Panc1 (cell line): ENCODE results near the gene FKBP5. TPM values are rescaled to one million over a fixed set of nuclear protein-coding genes. Genes with fewer than 3 reads are reported as not detected.

Source experiments
- ATAC-seq: fragments of 200-7000 bp; cut with Tn5 transposase; 2 replicates; pipeline ENCODE4 v1.9.1; 2020; ENCODE audit warnings: mild to moderate bottlenecking, moderate library complexity
- BruUV-seq: library from RNA; stranded (reverse); fragments of 400-500 nt; replicated peaks from 2 replicates; lab custom pipeline; 2021; lab: Mats Ljungman, UMichigan
- CTCF ChIA-PET: fragments of 300-600 bp; sonication (Branson Sonifier 250); formaldehyde crosslinking; loops from one replicate; lab custom pipeline; 2022; ENCODE audit warnings: antibody characterized with exemption; lab: Charles Lee
- POLR2A ChIA-PET: fragments of 300-600 bp; sonication (Branson Sonifier 250); formaldehyde crosslinking; loops from one replicate; lab custom pipeline; 2022; ENCODE audit warnings: antibody characterized with exemption; lab: Charles Lee
- DNase-seq: peaks from one replicate; pipeline ENCODE4 v3.0.0-alpha.2; 2010; ENCODE audit warnings: low read depth, low spot score
- H3K27ac ChIP-seq: 2 replicates; pipeline ENCODE4 v1.5.1; 2011; ENCODE audit warnings: mild to moderate bottlenecking, low read length, inconsistent platforms
- H3K27me3 ChIP-seq: fragments of 200-500 bp; sonication (Bioruptor generic); 2 replicates; pipeline ENCODE4 v1.6.0; 2014; ENCODE audit warnings: low read length, inconsistent platforms; ENCODE audit not compliant: control insufficient read depth, insufficient read depth
- H3K36me3 ChIP-seq: fragments of 200-500 bp; sonication (Bioruptor generic); 2 replicates; pipeline ENCODE4 v1.5.1; 2014; ENCODE audit warnings: inconsistent platforms, mild to moderate bottlenecking, low read length, moderate library complexity; ENCODE audit not compliant: control insufficient read depth, insufficient read depth
- H3K4me1 ChIP-seq: 2 replicates; pipeline ENCODE4 v1.5.1; 2011; ENCODE audit warnings: inconsistent platforms, mild to moderate bottlenecking, low read length, moderate library complexity; ENCODE audit not compliant: control insufficient read depth, insufficient read depth
- H3K4me3 ChIP-seq, 2 experiments: 2 replicates each; pipeline ENCODE4 v1.5.1; 2011 to 2012; ENCODE audit warnings: low read depth in 2 of 2, low read length in 2 of 2, mild to moderate bottlenecking in 2 of 2, inconsistent platforms in 1 of 2, moderate library complexity in 1 of 2
- H3K9me3 ChIP-seq: fragments of 200-500 bp; sonication (Bioruptor generic); 2 replicates; pipeline ENCODE4 v1.5.1; 2014; ENCODE audit warnings: low read depth, mild to moderate bottlenecking, inconsistent platforms, low read length, moderate library complexity; ENCODE audit not compliant: control insufficient read depth, insufficient read depth
- CTCF ChIP-seq: fragments of 450-650 bp; IDR thresholded peaks from 2 replicates; pipeline ENCODE4 v1.5.1; 2017; ENCODE audit warnings: mild to moderate bottlenecking
- POLR2AphosphoS5 ChIP-seq: IDR thresholded peaks from 2 replicates; pipeline ENCODE4 v1.6.1; 2012; ENCODE audit warnings: mild to moderate bottlenecking, low read depth, low read length, moderate library complexity
- REST ChIP-seq, 2 experiments: IDR thresholded peaks; 2 replicates each; pipeline ENCODE4 v1.6.1; 2011 to 2012; ENCODE audit warnings: low read depth in 2 of 2, control low read depth in 1 of 2, low read length in 1 of 2, mild to moderate bottlenecking in 1 of 2, moderate library complexity in 1 of 2; ENCODE audit not compliant: insufficient read depth in 1 of 2
- SIN3A ChIP-seq: IDR thresholded peaks from 2 replicates; pipeline ENCODE4 v1.6.1; 2012; ENCODE audit warnings: low read depth, mild to moderate bottlenecking, low read length, moderate library complexity, borderline replicate concordance; ENCODE audit not compliant: insufficient read depth
- TCF7L2 ChIP-seq: IDR thresholded peaks from 2 replicates; pipeline ENCODE4 v1.6.1; 2011; ENCODE audit warnings: mild to moderate bottlenecking, low read depth, low read length, inconsistent platforms
- in situ Hi-C: cut with HindIII; loops from 2 replicates; pipeline ENCODE4 v1.10.0; 2016; ENCODE audit warnings: low sequenced_read_pairs, low pct_unique_long_range_greater_than_20kb
- intact Hi-C: fragments of 100-400 bp; cut with micrococcal nuclease; formaldehyde crosslinking; loops from one replicate; pipeline ENCODE4 v1.10.0; 2022; ENCODE audit not compliant: unreplicated experiment
- total RNA-seq: library from RNA; stranded (reverse); gene quantifications from one replicate; pipeline ENCODE4 v1.2.1, GENCODE V29; 2021; ENCODE audit not compliant: unreplicated experiment

FKBP5 gene
- total RNA-seq, 1 experiment from 2014 or later, result 25.2 TPM

GRCh38 chr6:35731736-35732532, 43.2 kb upstream of the FKBP5 start:
- H3K4me1 ChIP-seq, result peaks cover 32% of the 10 kb centered on the region
- no peak for DNase-seq
- in situ Hi-C loops, result no loop called here
- H3K27ac ChIP-seq, result peak overlapping the region; percentile 84
- H3K4me3 ChIP-seq, result peak overlapping the region; percentile 67 to 75
- TF ChIP-seq SIN3A (no peak; the same call in 1 of the 2 replicates), TCF7L2 (peak; percentile 92)
- no peaks in the 10 kb centered on the region for H3K27me3 ChIP-seq
- no peaks in the 10 kb centered on the region for H3K36me3 ChIP-seq
- TSS peak; percentile 71 for BruUV-seq
- intact Hi-C loops, result no loop called here
- ChIA-PET POLR2A (interaction anchor here (0.6 to 1.0 kb wide), 2 partner anchors 46 to 65 kb away, joined by 3 to 7 read pairs; no protein-coding TSS in a partner anchor), CTCF (no interaction called here)
- no peaks in the 10 kb centered on the region for H3K9me3 ChIP-seq
- ATAC-seq, result peak; percentile 68

GRCh38 chr6:35731414-35731735, 42.7 kb upstream of the FKBP5 start:
- no peaks in the 10 kb centered on the region for H3K9me3 ChIP-seq
- peak overlapping the region; percentile 67 to 75 for H3K4me3 ChIP-seq
- ATAC-seq (peak; percentile 81), DNase-seq (no peak)
- H3K27ac ChIP-seq, result peak overlapping the region; percentile 84
- peaks cover 38% of the 10 kb centered on the region for H3K4me1 ChIP-seq
- no TSS peak for BruUV-seq
- H3K27me3 ChIP-seq, result no peaks in the 10 kb centered on the region
- no peaks in the 10 kb centered on the region for H3K36me3 ChIP-seq
- intact Hi-C loops (no loop called here), in situ Hi-C loops (no loop called here)
- TF ChIP-seq CTCF (no peak), TCF7L2 (no peak), SIN3A (no peak), POLR2AphosphoS5 (no peak; the same call in 1 of the 2 replicates), REST (IDR thresholded peaks at IDR 0.05; ENCODE audit: insufficient read depth in 1 of 2, low read depth in 2 of 2, low read length in 1 of 2) (no peak)
- POLR2A ChIA-PET, result no interaction called here
- CTCF ChIA-PET, result no interaction called here
